Esophagus muscularis mucosa (tissue), 3 donors: ENCODE measurements around the gene METTL27.

Experiments used
- CTCF ChIP-seq, 3 experiments: fragments of 200-600 bp in 2 of 3; fragments of 450-650 bp in 1 of 3; sonication (generic) in 2 of 3; IDR thresholded peaks; one replicate each; pipeline ENCODE4 v1.5.1; 2017 to 2019; ENCODE audit warnings: antibody characterized with exemption in 3 of 3, mild to moderate bottlenecking in 2 of 3, moderate library complexity in 1 of 3
- POLR2A ChIP-seq: fragments of 450-650 bp; IDR thresholded peaks from one replicate; pipeline ENCODE4 v1.6.1; 2017; ENCODE audit warnings: antibody characterized with exemption, moderate library complexity, mild to moderate bottlenecking, low read depth

- TF ChIP-seq CTCF (IDR thresholded peaks at IDR 0.05) (no peak), POLR2A (no peak)
Measured at GRCh38 chr7:73887762-73888161, 45.4 kb upstream of the METTL27 start.
